GM12891 (cell line): Measurements from ENCODE around the gene DHRS3.

Experiments used
- DNase-seq: peaks from one replicate; pipeline ENCODE4 v3.0.0; 2011; ENCODE audit warnings: low spot score; ENCODE audit not compliant: insufficient read length
- FAIRE-seq: peaks from 2 replicates; lab custom pipeline; 2011; peaks lifted over from hg19 to GRCh38; lab: Jason Lieb, UNC
- PAX5 ChIP-seq: IDR thresholded peaks from 2 replicates; pipeline ENCODE4 v1.6.1; 2011; ENCODE audit warnings: low read length, moderate library complexity, mild to moderate bottlenecking; ENCODE audit not compliant: insufficient read depth, severe bottlenecking
- POLR2A ChIP-seq: IDR thresholded peaks from 2 replicates; pipeline ENCODE4 v1.6.1; 2011; ENCODE audit warnings: low read depth, low read length, control low read depth
- POLR2AphosphoS5 ChIP-seq: IDR thresholded peaks from 2 replicates; pipeline ENCODE4 v1.6.1; 2011; ENCODE audit warnings: low read depth, low read length, control low read depth
- POU2F2 ChIP-seq: IDR thresholded peaks from 2 replicates; pipeline ENCODE4 v1.6.1; 2011; ENCODE audit warnings: low read depth, mild to moderate bottlenecking, control low read depth, low read length, moderate library complexity
- SPI1 ChIP-seq: IDR thresholded peaks from 2 replicates; pipeline ENCODE4 v1.6.1; 2011; ENCODE audit warnings: low read depth, low read length, control low read depth
- TAF1 ChIP-seq: IDR thresholded peaks from 2 replicates; pipeline ENCODE4 v1.6.1; 2011; ENCODE audit warnings: low read depth, low read length, control low read depth

DHRS3 gene

GRCh38 chr1:12547586-12548225 lies 70.3 kb downstream of the DHRS3 start:
- DNase-seq = no peak
- TF ChIP-seq SPI1 (no peak), POU2F2 (no peak), POLR2A (no peak), PAX5 (no peak), TAF1 (no peak), POLR2AphosphoS5 (no peak)
- FAIRE-seq = no peak

- TF ChIP-seq PAX5 (no peak), POU2F2 (no peak), POLR2AphosphoS5 (no peak), TAF1 (no peak), POLR2A (no peak), SPI1 (no peak)
- no peak for FAIRE-seq
Measured at GRCh38 chr1:12546771-12547585, 71.0 kb downstream of the DHRS3 start.

GRCh38 chr1:12544992-12545391 lies 73.0 kb downstream of the DHRS3 start:
- TF ChIP-seq SPI1 (no peak), POLR2A (no peak), POLR2AphosphoS5 (no peak), TAF1 (no peak), PAX5 (no peak), POU2F2 (no peak)
- FAIRE-seq = no peak
- no peak for DNase-seq

More at GRCh38 chr1:12546771-12547585, 71.0 kb downstream of the DHRS3 start:
- DNase-seq = no peak

- TF ChIP-seq POLR2AphosphoS5 (no peak), PAX5 (no peak), POU2F2 (no peak), POLR2A (no peak), TAF1 (no peak), SPI1 (no peak)
- FAIRE-seq (no peak), DNase-seq (no peak)
Measured at GRCh38 chr1:12544357-12544756, 73.7 kb downstream of the DHRS3 start.

GRCh38 chr1:12543740-12544154 lies 74.3 kb downstream of the DHRS3 start:
- FAIRE-seq (no peak), DNase-seq (no peak)
- no peak for TF ChIP-seq POLR2A
- TF ChIP-seq PAX5 = no peak
- no peak for TF ChIP-seq SPI1

GRCh38 chr1:12542616-12543592 lies 75.1 kb downstream of the DHRS3 start:
- no peak for DNase-seq
- TF ChIP-seq POU2F2 (no peak), POLR2AphosphoS5 (no peak), SPI1 (no peak), POLR2A (no peak), TAF1 (no peak), PAX5 (no peak)
- no peak for FAIRE-seq

- FAIRE-seq (no peak), DNase-seq (no peak)
- TF ChIP-seq TAF1 = no peak
- TF ChIP-seq SPI1 = no peak
- no peak for TF ChIP-seq POLR2AphosphoS5
- no peak for TF ChIP-seq POU2F2
- no peak for TF ChIP-seq PAX5
- no peak for TF ChIP-seq POLR2A
Measured at GRCh38 chr1:12542138-12542465, 75.9 kb downstream of the DHRS3 start.

GRCh38 chr1:12541274-12542137 lies 76.5 kb downstream of the DHRS3 start:
- FAIRE-seq (no peak), DNase-seq (no peak)

More at GRCh38 chr1:12541274-12542137, 76.5 kb downstream of the DHRS3 start:
- no peak for TF ChIP-seq POLR2AphosphoS5
- no peak for TF ChIP-seq TAF1
- no peak for TF ChIP-seq POLR2A
- TF ChIP-seq POU2F2 = no peak
- no peak for TF ChIP-seq PAX5
- no peak for TF ChIP-seq SPI1
